GM19397 (cell line): ENCODE data around the gene CPB2.

Experiments
- ATAC-seq: cut with Tn5 transposase; IDR thresholded peaks from one replicate; pipeline ENCODE4 v1.9.1; 2021; ENCODE audit warnings: mild to moderate bottlenecking, moderate library complexity; ENCODE audit not compliant: unreplicated experiment

The CPB2 gene, protein sequence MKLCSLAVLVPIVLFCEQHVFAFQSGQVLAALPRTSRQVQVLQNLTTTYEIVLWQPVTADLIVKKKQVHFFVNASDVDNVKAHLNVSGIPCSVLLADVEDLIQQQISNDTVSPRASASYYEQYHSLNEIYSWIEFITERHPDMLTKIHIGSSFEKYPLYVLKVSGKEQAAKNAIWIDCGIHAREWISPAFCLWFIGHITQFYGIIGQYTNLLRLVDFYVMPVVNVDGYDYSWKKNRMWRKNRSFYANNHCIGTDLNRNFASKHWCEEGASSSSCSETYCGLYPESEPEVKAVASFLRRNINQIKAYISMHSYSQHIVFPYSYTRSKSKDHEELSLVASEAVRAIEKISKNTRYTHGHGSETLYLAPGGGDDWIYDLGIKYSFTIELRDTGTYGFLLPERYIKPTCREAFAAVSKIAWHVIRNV

DNA sequence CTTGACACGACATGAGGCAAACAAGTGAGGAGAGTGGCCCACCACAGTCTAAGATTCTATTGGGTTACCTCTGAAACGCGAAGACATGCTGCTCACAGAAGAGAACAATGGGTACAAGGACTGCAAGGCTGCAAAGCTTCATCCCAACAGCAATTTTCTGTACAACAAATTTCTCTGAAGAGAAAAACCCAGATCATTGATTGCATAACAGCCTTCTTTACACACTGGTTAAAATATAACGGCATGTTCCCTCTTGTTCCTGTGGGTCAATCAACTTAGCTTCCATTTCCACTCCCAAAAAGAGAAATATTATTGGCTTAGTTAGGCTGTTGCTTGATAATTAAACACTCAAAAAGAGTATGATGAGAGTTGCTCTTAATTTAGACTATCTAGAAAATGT is at the start of gene CPB2:
Gene CPB2, minus strand, starts transcription at position 166 of the 400 bp plus-strand sequence. Its CDS starts 24 bp downstream, at position 142.
- ATAC-seq, result no peak

DNA sequence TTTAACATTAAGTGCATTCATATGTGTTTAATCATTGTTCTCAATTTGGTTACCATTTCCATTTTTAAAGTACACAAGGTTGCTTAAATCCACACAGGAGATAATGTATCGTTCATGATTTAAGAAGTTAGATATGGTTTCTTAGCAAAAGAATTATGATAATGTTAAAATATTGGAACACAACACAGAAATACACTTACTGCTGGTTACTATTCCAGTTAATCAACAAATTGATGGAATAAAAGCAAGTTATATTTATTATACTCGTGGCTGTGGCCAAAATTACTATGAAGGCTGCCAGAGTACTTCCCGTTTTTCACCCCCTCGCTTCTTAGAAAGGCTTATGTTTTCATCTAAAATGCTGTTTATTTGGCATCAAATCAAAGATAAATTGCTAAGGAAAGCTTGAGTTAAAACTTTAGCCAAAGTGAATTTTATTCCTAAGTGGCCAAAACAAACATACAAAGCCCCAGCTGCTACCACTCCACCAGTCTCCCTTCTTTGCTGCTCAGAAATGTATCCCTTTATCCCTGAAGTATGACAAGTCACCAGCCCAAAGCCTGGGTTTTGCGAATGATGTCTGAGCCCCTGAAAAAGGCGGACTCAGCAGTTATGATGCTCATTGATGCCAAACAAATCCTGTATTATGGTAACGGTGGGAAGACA is 49.4 kb upstream of the CPB2 start:
- ATAC-seq, result no peak

DNA sequence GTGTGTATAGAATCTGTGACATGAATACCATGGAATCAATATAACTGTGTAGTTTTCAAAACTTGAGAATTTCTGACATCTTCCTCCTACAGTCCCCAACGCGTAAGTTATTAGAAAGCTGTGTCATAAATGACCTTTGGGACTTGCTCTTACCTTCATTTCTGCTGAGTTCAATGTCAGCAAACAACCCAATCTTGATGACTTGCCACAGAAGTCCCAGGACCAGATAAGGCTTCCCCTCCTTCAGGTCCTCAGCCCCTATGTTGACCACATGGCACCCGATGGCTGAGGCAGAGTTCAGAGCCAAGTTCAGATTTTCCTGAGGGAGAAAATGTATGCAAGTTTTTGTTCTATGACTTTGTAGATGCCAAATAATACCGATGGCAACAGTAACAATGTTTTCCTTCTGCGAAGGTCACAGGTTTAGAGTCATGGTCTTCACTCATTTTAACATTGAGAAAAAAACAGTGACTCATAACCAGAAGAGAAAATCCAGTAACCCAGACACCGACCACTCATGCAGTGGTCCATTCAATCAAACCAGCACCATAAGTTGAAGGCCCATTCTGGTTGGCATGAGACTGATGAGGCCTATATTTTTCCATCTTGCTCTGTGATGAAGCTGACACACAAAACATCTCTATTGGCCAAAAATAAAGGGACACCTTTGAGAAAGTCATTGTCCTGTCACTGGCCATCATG is 47.9 kb upstream of the CPB2 start:
- ATAC-seq, result no peak

DNA sequence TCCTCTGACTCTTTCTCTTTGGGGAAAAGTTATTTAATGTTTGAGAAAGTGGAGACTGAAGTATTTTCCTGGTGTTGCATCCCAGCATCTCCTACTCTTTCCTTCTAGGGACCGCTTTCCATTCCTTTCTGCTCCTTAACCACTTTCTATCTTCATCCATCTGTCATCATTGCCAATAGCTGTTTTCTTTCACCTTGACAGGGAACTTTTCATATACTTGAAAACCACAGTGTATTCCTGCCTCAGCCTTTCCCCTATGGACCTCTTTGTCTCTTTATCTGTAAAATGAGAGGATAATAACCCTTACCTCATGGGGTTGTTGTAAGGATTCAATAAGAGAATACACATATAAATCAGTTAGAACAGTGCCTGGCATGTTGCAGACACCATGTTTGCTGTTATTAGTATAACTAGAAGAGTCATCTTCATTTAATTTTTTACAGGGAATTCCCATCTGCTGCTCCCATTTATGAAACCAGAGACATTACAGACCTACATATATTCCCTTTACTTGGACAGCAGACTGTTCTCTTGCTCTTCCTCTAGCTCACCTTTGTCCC is 45.4 kb upstream of the CPB2 start:
- no peak for ATAC-seq

DNA sequence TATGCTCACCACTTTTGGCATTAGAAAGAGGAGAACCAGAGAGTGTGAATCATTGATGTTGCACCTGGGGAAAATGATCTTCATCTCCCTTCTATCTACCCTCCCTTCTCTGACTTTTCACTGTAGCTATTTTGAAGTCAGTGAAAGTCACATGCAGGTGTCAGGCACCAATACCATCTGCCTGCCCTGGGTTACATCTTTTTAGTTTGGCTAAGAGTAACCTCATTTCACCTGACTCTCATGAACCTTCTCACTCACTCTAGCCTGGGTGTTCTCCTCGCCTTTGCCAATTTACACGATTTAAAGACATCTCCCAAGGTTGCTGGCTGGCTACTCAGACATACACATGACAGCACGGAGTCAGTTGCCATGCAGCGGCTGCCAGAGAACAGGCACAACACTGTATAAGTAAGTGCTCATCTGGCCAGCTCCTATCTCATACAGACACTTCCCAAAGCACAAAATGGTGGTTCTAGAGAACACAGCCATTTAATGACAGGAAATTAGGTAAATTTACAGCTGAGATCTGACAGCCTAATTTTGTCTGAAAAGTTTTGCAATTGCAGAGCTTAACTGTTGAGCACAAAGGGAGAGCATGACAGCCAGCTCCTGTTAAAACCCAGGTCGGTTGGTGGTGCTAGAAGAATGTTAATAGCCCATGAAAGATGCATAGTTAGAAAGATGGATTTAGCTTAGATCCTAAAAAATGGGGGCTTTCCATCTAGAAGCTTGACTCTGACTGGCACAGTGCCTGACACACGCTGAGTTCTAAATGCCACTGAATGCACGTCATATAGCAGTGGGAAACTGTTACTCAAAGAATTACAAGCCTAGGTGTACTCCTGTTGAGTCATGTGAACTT is 44.7 kb upstream of the CPB2 start:
- ATAC-seq, result no peak

DNA sequence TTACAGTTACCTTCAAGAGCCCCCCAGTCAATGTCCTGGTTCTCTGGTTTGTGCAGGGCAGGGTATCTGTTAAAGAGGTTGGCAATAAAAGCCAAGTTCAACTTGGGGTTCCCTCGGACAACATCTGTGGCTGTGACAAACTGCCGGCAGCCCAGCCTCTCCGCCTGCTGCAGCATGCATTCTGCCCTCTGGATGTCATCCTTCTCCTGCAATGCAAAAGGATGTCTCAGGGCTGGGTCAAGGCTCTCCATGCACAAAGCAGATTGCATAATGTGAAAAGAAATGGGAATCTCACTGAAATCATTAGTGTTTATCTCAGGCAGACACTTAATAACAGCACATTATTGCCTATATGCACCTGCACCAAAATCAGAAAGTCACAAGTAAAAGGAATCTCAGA is 42.1 kb upstream of the CPB2 start:
- ATAC-seq, result no peak

DNA sequence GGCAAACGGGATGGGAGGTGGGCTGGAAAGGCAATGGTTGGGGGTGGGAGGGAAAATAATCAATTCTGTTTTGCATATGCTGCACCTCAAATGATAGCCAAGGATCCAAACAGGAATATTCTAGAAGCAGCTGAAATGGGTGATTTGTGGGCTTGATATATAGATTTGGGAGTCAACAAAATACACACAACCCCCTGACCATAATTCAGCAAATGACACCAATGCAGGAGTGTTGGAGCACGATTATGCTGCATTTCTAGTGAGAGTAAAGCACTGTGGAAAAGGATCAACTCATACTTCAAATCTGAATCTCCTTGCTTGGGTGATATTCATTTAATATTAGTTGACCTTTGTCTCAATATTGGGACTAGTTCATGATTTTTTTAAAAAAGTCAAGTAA is 41.1 kb upstream of the CPB2 start:
- ATAC-seq, result no peak

DNA sequence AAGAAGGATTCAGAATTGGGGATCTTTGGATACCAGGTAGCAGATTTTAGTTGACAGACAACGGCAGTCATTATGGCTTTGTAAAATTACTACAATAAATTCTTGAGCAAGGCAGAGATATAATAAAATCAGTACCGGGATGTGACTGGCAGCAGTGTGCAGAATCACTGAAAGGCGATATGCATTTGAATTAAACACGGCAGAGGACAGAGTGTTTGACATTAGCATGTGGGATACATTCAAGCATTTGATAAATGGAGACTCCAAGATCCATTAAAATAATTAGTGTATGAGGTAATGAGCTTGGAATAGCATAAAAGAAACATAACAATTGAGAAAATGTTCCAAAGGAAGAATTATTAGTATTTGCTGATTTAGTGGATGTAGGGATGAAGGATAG is 40.3 kb upstream of the CPB2 start:
- no peak for ATAC-seq

DNA sequence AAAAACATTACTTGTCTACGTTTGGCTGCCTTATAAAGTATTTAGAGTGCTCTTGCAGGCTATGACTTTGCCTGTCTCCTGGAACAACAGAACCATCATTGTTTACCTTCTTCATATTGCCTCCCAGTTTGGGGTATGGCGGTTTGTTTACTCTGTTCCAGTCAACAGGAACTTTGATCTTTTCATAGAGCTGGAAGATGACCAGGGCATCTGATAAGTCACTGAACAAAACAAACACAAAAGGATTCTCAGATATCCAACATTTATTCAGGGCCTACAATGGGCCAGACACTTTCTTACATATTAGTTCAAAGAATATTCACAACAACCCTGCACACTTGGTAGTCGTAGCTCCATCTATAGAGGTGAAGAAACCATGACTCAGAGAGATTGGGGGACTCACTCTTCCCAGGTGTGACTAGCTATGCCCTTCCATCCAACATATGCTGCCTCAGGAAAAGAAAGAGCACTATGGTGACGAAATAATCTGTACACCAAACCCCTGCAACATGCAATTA is 38.4 kb upstream of the CPB2 start:
- ATAC-seq, result no peak

DNA sequence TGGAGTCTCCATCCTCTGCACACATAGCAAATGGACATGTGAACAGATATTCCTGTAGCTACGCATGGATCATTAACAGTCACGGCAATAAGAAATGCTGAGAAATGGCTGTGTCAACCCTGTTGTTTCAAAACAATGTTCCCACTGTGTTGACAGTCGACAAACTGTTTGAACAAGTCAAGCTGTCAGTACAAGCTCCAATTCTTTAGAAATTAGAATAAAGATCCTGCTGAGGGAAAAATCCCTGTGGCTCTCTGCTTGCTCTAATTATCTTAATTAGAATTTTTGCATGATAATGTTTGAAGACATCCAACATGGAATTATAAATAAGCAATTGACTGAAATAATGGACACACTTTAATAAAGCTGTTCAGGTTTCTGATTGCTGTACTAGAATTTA is 37.9 kb upstream of the CPB2 start:
- no peak for ATAC-seq

DNA sequence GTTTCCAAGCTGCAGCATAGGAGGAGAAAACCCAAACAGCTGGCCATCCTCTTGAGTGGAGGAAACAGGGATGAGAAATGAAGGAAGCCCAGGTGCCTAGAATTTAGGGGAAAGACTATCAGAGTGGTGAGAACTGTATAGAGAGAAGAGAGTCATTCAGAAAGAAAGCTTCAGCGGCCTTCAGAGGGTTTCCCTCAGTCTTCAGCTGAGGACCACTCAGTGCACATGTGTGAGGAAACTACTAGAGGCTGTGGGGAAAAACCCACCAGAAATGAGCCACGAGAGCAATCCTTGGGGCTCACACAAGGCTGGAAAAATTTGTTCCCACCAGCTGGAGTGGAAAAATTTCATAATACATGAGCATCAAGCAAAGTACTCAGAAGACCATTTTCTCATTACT is 35.2 kb upstream of the CPB2 start:
- no peak for ATAC-seq

DNA sequence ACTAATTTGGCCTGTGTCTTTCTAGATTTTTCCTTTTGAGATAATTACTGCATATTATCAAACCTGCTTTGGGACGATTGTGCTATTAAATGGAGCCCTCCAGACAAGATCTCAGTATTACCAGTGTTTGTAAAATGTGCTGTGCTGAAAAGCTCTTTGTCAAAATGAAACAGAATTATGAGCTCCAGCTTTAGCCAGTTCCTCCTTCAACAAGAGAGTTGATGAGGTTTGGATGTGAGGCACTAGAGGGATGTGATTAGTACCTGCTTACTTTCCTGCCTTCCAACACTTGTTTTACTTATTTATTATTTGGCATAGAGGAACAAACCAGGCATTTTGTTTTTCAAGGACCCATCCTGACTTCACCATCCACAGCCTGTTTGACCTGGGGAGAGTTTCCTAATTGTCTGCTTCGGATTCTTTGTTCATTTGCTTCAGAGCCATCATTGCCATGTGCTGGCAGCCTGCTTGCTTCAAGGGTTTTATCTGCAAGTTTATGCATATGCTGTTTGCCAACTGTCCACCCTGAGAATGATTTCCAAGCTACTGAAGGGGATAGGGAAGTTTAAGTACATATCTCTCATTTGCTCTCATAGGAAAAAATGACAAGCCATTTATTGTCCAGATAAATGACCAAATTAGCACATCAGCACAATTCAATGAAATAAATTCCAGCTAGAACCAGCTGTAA is 32.9 kb upstream of the CPB2 start:
- no peak for ATAC-seq

DNA sequence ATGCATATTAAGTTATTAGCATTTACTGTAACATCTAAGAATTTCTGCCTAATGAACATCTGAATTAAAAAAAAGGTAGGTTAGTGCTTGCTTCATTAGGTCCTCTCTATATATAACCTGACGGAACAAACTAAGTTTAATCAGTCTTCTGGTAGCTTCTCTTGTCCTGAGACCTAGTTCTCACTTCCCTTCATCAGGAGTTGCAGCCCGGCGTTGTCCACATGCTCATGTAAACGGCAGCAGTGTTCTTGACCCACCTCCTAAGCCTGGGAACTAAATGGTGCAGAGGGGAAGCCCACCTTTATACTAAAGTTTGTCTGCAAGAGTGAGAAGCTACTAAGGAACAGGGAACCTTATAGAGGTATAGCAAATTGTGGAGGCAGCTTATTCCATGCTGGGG is 31.9 kb upstream of the CPB2 start:
- ATAC-seq, result no peak

DNA sequence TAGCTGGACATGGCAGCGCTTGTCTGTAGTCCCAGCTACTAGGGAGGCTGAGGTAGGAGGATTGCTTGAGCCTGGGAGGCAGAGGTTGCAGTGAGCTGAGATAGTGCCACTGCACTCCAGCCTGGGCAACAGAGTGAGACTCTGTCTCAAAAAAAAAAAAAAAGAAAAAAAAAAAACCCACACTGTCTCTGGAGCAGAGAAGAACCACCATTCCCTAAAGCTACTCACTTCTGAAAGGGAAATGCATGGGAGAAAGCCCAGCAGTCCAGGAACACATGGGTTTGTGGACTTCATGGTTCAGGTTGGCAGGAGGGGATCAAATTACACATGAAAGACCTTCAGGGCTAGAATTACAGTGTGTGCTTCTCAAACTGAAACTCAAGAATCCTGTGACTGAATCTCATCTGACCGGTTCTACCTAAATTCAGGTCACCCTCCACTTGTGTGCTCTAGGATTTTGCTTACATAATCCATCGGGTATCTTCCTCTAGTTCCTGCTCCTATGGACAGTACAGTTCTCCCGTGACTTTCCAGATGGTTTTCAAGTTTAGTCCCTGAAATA is 30.2 kb upstream of the CPB2 start:
- ATAC-seq, result no peak

DNA sequence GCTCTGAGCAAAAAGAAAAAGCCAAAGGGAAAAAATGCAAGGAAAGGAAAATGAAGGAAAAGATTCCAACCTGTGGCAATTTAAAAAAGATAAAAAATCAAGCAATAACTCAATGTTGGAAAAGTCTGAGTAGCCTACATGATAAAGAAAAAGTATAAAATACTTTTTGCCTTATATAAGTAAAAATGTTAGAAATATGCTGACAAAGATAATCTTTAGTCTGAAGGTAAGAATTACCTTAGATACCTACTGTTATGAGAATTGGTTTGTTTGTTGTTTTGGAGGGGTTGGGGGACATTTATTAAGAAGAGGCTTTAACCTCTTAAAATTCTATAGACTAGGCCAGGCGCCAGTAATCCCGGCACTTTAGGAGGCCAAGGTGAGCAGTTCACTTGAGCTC is 29.7 kb upstream of the CPB2 start:
- ATAC-seq, result no peak

DNA sequence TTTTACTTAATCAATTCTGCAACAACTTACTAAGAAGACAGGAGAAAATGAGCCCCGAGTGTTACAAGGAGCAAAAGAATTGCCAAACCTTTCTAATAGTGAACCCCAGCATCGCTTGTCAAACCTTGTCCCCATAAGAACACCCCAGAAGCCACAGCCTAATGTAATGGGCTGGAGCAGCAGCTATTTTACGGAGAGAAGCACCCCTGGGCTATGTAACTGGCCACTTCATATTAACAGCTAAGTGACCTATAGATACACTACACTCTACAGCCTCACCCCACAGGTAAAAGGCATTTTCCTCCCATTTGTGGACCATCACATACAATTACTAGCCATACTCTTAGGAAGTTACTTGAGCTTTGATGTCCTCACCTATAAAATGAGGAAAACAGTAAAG is 27.3 kb upstream of the CPB2 start:
- no peak for ATAC-seq

DNA sequence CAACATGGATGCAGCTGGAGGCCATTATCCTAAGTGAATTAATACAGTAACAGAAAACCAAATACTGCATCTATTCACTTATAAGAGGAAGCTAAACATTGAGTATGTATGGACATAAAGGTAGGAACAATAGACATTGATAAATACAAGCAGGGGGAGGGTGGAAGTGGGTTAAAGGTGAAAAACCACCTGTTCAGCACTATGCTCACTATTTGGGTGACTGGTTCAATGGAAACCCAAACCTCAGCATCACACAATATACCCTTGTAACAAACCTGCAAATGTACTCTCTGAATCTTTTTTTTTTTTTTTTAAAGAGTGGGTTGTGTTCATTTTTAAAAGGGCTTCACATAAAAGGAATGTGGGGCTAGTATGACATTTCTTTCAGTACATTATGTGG is 26.9 kb upstream of the CPB2 start:
- ATAC-seq, result no peak

DNA sequence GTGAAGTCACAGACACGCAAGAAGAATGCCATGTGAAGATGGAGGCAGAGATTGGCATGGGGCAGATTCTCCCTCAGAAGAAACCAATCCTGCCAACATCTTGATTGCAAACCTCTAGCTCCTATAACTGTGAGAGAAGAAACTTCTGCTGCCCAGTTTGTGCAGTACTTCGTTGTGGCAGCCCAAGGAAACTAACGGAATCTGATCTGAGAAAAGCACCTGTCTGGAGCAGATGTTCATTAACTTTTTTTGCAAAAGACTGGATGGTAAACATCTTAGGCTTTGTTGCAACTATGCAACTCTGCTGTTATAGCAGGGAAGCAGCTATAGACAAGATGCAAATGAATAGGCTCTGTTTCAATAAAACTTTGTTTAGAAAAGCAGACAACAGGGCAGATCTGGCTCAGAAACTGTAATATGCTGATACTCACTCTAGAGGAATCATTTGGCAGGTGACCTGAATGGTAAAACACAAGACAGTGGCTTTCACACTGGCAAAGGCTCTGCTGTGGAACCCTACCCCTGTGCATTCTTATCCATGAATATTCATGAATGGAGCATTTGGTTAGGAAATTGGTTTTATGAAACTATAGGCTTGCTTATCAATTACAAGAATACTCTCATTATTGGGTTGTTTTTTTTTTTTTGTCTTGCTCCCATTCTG is 25.3 kb upstream of the CPB2 start:
- no peak for ATAC-seq

DNA sequence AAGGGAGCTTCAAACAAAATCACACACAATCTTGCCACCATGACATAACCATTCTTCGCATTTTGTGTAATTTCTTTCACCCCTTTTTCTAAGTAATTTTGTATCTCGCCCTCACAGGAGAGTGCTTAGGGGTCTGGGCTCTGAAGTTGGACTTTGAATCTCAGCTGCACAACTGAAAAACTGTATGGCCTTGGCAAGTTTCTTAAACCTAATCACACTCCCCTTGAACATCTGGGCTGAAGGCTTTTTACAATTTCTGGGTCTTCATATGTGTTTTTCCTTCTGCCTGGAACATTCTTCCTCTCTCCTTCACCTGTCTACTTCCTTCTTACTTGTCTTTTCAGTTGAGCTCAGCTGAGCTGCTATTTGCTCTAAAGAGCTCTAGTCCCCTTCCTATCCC is 24.3 kb upstream of the CPB2 start:
- ATAC-seq, result no peak
